Measurements from ENCODE around the gene PSMD13. TPM values are rescaled to one million over a fixed set of nuclear protein-coding genes. Genes with fewer than 3 reads are reported as not detected.
"Not testable (repeated sequence)": the region's sequence is repeated elsewhere in the genome, so short reads cannot be mapped to it uniquely, and the experiment has no call there.

Gene PSMD13
- total RNA-seq (10 to 100 TPM; 50.8 to 56.7 TPM), polyA plus RNA-seq (10 to 100 TPM; 48.8 to 54.7 TPM)

- TF ChIP-seq ZBTB33 (IDR thresholded peaks at IDR 0.05) (no peak), HNF4G (IDR thresholded peaks at IDR 0.05) (no peak), NR2F2 (IDR thresholded peaks at IDR 0.05) (no peak), YY1 (IDR thresholded peaks at IDR 0.05) (peak; percentile 81), FOXA1 (IDR thresholded peaks at IDR 0.05) (no peak), RXRA (IDR thresholded peaks at IDR 0.05) (no peak), GABPA (IDR thresholded peaks at IDR 0.05 in 1 of 2, conservative IDR thresholded peaks at IDR 0.05 in 1 of 2) (peak; percentile 78 to 96), TAF1 (conservative IDR thresholded peaks at IDR 0.05) (no peak), REST (IDR thresholded peaks at IDR 0.05) (no peak), HNF4A (conservative IDR thresholded peaks at IDR 0.05) (no peak), RAD21 (IDR thresholded peaks at IDR 0.05) (peak in 1 of 2 donors; percentile 12), JUND (IDR thresholded peaks at IDR 0.05) (no peak), EGR1 (IDR thresholded peaks at IDR 0.05; ENCODE audit: low read depth in 2 of 2) (peak in 1 of 2 donors; percentile 24), ATF3 (IDR thresholded peaks at IDR 0.05) (no peak), FOXA2 (IDR thresholded peaks at IDR 0.05) (no peak), SP1 (IDR thresholded peaks at IDR 0.05) (peak; percentile 27)
- TF ChIP-seq, protein P1, sequence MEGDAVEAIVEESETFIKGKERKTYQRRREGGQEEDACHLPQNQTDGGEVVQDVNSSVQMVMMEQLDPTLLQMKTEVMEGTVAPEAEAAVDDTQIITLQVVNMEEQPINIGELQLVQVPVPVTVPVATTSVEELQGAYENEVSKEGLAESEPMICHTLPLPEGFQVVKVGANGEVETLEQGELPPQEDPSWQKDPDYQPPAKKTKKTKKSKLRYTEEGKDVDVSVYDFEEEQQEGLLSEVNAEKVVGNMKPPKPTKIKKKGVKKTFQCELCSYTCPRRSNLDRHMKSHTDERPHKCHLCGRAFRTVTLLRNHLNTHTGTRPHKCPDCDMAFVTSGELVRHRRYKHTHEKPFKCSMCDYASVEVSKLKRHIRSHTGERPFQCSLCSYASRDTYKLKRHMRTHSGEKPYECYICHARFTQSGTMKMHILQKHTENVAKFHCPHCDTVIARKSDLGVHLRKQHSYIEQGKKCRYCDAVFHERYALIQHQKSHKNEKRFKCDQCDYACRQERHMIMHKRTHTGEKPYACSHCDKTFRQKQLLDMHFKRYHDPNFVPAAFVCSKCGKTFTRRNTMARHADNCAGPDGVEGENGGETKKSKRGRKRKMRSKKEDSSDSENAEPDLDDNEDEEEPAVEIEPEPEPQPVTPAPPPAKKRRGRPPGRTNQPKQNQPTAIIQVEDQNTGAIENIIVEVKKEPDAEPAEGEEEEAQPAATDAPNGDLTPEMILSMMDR (IDR thresholded peaks at IDR 0.05; ENCODE audit: low read depth, low read length, missing input control), result no peak
- TF ChIP-seq, protein P2, sequence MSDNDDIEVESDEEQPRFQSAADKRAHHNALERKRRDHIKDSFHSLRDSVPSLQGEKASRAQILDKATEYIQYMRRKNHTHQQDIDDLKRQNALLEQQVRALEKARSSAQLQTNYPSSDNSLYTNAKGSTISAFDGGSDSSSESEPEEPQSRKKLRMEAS (IDR thresholded peaks at IDR 0.05), result peak; percentile 1
- Histone ChIP-seq H3K9ac (ENCODE audit: low read depth in 1 of 2, low read length in 2 of 2) (peak within 1 kb of the TSS; percentile 65 to 87), H3K9me3 (ENCODE audit: control insufficient read depth in 4 of 4, low read length in 3 of 4) (no peaks in the 10 kb centered on the region), H3K27ac (ENCODE audit: low read depth in 1 of 2, low read length in 2 of 2) (peak within 1 kb of the TSS; percentile 88 to 98), H3K27me3 (ENCODE audit: control insufficient read depth in 4 of 4, insufficient read depth in 4 of 4, low read length in 3 of 4) (no peaks in the 10 kb centered on the region), H3K4me1 (ENCODE audit: control insufficient read depth in 4 of 4, insufficient read depth in 4 of 4, low read length in 3 of 4) (peaks cover 3 to 26% (median 19%) of the 10 kb centered on the region in 4 donors), H3K36me3 (ENCODE audit: control insufficient read depth in 4 of 4, insufficient read depth in 3 of 4, low read depth in 1 of 4, low read length in 3 of 4) (peaks cover 0 to 15% (median 9%) of the 10 kb centered on the region in 4 donors), H3K4me3 (ENCODE audit: low read depth in 1 of 3, low read length in 3 of 3) (peak within 1 kb of the TSS; percentile 85 to 94 (median 85))
- 1% methylated on average over 62 of the region's 62 CpGs for WGBS
- peak; percentile 86 for DNase-seq (ENCODE audit: low spot score)
These were observed at the start of gene PSMD13 for GRCh38 chr11:236774-237767. TSS of gene PSMD13 (plus strand) at chr11:236976. CDS start at chr11:237050, 74 bp downstream.

DNA sequence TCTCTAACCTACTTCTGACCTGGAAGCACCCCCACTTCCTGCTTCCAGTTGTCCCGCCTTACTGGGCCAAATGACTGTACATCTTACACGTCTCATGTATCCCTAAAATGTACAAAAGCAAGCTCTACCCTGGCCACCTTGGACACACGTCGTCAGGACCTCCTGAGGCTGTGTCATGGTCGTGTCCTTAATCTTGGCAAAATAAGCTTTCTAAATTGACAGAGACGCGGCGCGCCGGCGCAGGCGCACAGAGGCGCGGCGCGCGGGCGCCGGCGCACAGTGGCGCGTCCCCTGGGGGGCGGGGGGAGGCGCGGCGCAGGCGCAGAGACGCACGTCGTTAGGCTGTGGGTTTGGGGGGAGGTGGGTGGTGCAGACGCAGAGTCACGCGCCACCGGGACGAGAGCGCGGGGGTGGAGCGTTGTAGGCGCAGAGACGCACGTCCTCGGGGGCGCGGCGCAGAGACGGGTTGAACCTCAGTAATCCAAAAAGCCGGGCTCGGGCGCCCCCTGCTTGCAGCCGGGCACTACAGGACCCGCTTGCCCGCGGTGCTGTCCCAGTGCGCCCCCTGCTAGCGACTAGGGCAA lies 47.5 kb upstream of the PSMD13 start:
- H3K4me1 ChIP-seq (ENCODE audit: control insufficient read depth in 4 of 4, insufficient read depth in 4 of 4, low read length in 3 of 4); H3K27me3 ChIP-seq (ENCODE audit: control insufficient read depth in 4 of 4, insufficient read depth in 4 of 4, low read length in 3 of 4); DNase-seq (ENCODE audit: low spot score); H3K9me3 ChIP-seq (ENCODE audit: control insufficient read depth in 4 of 4, low read length in 3 of 4); H3K4me3 ChIP-seq (ENCODE audit: low read depth in 1 of 3, low read length in 3 of 3); H3K9ac ChIP-seq (ENCODE audit: low read depth in 1 of 2, low read length in 2 of 2); H3K27ac ChIP-seq (ENCODE audit: low read depth in 1 of 2, low read length in 2 of 2); H3K36me3 ChIP-seq (ENCODE audit: control insufficient read depth in 4 of 4, insufficient read depth in 3 of 4, low read depth in 1 of 4, low read length in 3 of 4): not testable (repeated sequence)
- 83% methylated on average over 39 of the region's 55 CpGs for WGBS

DNA sequence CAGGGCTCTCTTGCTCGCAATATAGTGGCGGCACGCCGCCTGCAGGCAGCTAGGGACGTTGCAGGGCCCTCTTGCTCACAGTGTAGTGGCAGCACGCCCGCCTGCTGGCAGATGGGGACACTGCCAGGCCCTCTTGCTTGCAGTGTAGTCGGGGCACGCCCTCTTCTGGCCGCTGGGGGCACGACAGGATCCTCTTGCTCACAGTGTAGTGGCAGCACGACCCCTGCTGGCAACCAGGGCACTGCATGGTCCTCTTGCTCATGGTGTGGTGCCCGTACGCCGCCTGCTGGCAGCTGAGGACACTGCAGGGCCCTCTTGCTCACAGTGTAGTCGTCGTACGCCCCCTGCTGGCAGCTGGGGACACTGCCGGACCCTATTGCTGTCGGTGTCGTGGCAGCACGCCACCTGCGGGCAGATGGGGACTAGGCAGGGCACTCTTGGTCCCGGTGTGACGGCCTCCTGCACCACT lies 46.9 kb upstream of the PSMD13 start:
- H3K27me3 ChIP-seq (ENCODE audit: control insufficient read depth in 4 of 4, insufficient read depth in 4 of 4, low read length in 3 of 4); H3K9me3 ChIP-seq (ENCODE audit: control insufficient read depth in 4 of 4, low read length in 3 of 4); DNase-seq (ENCODE audit: low spot score); H3K4me1 ChIP-seq (ENCODE audit: control insufficient read depth in 4 of 4, insufficient read depth in 4 of 4, low read length in 3 of 4); H3K4me3 ChIP-seq (ENCODE audit: low read depth in 1 of 3, low read length in 3 of 3); H3K36me3 ChIP-seq (ENCODE audit: control insufficient read depth in 4 of 4, insufficient read depth in 3 of 4, low read depth in 1 of 4, low read length in 3 of 4); H3K27ac ChIP-seq (ENCODE audit: low read depth in 1 of 2, low read length in 2 of 2); H3K9ac ChIP-seq (ENCODE audit: low read depth in 1 of 2, low read length in 2 of 2): not testable (repeated sequence)
- WGBS, result 68% methylated on average over 10 of the region's 25 CpGs

Data from liver (tissue), 9 donors.